Measurements from ENCODE around the gene HEXD.
"Not testable (repeated sequence)": the region's sequence is repeated elsewhere in the genome, so short reads cannot be mapped to it uniquely, and the experiment has no call there.

Gene HEXD

DNA sequence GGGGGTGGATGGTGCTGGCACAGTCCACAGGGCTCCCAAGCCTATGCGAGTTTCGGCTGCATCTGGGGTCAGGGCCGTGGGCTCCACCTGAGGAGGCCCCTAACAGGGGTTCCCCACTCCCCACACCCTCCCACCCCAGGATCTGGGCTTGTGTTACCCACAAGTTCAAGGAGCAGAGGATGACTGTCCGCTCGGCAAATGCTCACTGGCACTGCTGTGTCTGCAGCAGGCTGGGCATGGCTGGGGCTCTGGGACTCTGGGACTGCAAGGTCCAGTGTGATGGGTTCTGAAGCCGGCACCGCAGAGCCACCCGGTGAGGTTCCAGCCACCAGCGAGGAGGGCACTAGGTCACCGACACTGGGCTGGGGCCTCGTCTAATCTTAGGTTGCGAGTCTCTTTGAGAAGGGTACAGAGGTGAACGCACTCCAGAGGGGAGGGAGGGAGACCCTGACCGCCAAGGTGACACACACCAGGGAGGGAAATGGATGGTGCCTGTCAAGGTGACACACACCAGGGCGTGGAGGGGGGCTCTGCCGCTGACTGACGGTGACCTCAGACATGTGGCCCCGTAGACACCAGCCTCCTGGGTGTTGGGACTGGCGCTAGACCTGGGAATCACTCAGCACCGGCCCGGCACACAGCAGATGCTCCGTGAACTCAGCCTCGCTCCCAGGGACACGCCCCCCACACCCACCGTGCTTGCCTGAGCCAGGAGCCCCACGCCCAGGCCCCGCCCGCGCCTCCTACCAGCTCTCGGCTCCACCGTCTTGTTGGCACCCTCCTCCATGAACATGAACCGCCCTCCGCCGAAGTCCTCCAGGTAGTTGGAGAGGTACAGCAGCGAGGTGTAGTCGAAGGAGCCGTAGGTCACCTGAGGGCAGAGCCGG lies 20.5 kb upstream of the HEXD start:
- DNase-seq, result no peak

DNA sequence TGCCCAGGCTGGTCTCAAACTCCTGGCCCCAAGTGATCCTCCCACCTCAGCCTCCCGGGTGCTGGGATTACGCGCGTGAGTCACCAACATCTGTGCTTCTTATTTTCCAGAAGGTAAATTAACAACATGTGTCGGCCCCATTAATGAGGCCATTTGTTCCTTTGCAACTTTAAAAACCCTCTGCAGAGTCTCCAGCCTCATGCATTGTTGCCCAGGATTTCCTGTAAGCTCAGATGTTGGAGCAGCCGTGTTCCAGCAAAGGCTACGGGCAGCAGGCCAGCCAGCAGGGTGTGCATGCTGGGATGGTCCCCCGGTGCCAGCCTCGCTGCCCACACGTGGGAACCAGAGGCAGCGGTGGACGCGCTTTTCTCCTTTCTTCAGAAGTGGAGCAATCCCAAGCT lies 19.1 kb upstream of the HEXD start:
- peak; percentile 76 to 84 for DNase-seq

- DNase-seq, result peak in 1 of 2 experiments; percentile 23
Observed at GRCh38 chr17:82399601-82400101, 18.5 kb upstream of the HEXD start.

GRCh38 chr17:82400206-82400605 lies 17.9 kb upstream of the HEXD start:
- peak; percentile 94 for DNase-seq

GRCh38 chr17:82400830-82401229 lies 17.3 kb upstream of the HEXD start:
- peak; percentile 87 to 92 for DNase-seq

DNA sequence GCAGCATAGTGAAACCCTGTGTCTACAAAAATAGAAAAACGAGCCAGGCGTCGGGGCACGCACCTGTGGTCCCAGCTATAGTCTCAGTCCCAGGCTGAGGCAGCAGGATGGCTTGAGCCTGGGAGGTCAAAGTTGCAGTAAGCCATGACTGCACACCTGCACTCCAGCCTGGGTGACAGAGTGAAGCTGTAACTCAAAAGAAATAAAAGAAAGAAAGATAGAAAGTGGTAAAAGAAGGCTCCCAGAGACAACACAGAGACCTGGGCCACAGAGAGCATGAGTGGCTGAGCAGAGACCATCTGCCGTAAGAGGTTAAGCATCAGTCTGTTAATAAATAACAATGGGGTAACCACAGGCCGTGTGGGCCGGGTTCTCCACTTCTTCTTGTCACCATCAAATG lies 15.3 kb upstream of the HEXD start:
- DNase-seq, result no peak

DNA sequence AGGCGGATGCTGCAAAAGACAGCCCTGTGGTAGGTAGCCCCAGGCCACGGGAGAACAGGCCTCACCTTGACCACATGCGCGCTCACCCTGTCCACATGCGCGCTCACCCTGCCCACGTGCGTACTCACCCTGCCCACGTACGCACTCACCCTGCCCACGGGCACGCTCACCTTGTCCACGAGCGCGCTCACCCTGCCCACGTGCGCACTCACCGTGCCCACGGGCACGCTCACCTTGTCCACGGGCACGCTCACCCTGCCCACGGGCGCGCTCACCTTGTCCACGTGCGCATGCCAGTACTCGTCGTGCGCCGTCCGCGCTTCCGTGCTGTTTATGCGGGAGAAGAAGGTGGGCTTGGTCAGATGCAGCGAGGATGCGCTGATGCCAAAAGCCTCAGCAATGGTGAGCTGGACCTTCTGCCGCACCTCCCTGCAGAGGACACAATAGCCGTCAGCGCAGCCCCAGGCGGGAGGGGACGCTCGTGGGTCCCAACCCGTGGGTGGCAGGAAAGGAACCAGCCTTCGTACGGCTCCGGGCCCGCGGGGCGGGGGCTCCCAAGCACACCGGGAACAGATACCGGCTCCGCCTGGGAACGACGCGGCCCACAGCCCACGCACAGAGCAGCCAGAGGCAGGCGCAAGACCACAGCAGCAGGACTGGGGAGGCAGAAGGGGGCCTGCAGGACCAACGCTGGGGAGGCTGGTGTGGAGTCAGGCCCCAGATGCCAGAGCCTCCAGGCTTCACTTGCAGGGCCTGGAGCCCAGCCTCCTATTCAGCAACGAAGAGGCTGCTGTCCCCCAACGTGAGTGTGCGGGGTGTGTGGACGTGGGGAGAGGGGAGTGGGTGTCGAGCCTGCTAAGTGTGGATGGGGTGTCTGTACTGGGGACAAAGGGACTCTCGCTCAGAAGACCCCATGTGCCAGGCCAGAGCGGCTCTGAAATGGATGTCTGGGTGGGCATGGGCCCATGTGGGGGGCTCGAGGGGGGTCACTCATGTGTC lies 14.2 kb upstream of the HEXD start:
- DNase-seq, result no peak

DNA sequence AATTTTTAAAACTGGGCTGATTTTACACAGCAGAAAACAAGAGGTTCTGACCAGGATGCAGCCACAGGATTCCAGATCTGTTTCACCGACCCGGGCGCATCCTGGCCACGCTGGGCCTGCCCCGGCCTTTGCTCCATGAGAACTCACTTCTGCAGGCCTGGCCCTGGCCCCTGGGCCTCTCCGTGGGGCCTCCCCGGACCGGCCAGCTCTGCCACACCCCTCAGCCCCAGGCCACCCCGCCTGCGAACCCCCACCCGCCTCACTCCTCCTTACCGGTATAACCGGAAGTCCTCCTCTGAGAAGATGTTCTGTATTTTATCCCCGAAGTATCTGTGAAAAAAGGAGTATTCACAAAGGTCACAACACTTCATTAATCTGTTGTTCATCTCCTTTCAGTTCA lies 13.1 kb upstream of the HEXD start:
- no peak for DNase-seq

DNA sequence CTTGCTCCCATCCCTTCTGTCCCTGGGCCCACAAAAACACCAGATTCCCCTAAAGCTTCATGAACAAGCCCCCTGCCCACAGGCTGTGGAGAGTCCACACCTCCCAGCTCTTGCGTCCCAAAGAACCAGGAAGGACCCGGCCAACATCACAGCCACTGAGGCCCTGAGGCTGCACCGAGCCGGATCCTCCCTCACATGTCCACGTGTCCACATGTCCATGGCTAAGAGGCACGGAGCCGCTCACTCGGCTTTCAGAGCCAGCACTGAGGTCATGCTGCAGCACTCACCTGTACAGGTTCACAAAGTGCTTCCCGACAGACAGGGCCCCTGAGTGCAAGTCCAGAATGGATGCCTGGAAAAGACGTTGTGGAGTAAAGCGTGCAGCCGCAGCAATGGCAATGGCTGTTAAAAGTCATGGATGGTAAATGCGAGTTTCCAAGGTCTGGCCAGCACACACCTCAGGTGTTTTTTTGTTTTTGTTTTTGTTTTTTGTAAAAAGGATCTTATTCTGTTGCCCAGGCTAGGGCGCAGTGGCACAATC lies 11.9 kb upstream of the HEXD start:
- DNase-seq, result no peak

DNA sequence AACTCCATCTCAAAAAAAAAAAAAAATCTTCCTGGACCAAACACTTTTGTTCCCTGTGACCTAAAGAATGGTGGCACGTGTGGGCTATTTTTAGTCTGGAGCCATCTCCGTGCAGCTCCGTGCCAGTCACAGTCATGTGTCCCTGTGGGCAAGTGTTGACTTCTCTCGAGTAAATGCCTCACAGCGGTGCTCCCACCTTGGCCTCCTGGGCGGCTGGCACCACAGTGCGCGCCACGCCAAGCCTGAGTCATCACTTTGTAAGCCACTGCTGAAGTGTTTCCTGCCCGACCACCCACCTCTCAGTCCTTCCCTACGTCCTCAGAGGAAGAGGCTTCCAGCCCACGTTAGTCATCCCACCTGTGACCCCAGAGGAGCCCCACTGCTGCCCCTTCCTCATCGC lies 10.9 kb upstream of the HEXD start:
- DNase-seq, result no peak

DNA sequence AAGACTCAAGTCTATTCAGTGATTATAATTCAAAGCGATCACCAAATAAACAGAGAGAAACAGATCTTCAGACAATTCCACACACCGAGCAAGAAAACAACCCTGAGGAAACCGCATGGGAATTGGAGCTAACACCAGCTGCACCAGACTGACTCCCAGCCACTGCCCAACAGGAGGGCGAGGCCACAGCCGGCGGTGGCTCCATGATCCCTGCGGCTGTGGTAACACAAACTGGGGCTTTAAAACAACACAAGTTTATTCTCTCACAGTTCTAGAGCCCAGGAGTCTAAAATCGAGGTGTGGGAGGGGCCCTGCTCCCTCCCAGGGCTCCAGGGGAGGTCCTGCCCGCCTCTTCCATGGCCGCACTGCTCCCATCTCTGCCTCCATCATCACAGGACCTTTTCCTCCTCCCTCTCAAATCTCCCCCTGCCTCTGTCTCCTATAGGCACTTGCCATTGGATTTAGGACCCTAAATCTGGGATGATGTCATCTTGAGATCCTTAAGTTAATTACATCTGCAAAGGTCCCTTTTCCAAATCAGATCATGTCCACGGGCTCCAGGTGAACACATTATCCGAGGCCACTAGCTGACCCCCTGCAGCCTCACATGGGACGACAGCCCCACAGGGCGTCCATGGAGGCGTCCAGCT lies 9.7 kb upstream of the HEXD start:
- DNase-seq, result no peak

DNA sequence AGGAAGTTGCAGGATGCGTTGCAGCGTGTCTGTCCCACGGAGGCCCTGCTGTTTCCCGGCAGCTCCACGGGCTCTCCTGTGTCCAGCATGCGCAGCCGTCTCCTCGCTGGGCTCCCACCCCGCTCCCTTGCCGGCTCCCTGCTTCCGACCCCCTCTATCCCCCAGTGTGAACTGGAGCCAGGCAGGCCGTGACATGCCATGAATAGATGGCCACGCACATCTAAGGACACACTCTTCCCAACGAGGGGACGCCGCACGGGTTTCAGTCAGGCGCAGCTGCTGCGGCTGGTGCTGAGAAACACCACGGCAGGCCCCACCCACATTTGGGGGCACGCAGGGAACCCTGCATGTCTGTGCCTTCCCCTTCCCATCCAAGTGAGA lies 9.2 kb upstream of the HEXD start:
- DNase-seq, result no peak

GRCh38 chr17:82410014-82410716 lies 8.0 kb upstream of the HEXD start:
- no peak for DNase-seq

GRCh38 chr17:82411396-82412053 lies 6.6 kb upstream of the HEXD start:
- DNase-seq, result no peak

DNA sequence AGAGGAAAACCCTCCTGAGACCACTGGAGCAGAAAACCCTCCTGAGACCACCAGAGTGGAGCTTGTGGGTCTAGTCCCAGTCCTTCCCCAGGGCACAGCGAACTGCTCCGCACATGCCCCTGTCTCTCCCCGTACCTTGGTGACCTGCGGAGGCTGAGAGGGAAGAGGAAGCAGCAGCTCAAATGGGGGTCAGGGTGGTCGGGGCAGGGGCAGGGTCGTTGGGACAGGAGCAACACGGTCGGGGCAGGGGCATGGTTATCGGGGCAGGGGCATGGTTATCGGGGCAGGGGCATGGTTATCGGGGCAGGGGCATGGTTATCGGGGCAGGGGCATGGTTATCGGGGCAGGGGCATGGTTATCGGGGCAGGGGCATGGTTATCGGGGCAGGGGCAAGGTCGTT lies 6.1 kb upstream of the HEXD start:
- not testable (repeated sequence) for DNase-seq

DNA sequence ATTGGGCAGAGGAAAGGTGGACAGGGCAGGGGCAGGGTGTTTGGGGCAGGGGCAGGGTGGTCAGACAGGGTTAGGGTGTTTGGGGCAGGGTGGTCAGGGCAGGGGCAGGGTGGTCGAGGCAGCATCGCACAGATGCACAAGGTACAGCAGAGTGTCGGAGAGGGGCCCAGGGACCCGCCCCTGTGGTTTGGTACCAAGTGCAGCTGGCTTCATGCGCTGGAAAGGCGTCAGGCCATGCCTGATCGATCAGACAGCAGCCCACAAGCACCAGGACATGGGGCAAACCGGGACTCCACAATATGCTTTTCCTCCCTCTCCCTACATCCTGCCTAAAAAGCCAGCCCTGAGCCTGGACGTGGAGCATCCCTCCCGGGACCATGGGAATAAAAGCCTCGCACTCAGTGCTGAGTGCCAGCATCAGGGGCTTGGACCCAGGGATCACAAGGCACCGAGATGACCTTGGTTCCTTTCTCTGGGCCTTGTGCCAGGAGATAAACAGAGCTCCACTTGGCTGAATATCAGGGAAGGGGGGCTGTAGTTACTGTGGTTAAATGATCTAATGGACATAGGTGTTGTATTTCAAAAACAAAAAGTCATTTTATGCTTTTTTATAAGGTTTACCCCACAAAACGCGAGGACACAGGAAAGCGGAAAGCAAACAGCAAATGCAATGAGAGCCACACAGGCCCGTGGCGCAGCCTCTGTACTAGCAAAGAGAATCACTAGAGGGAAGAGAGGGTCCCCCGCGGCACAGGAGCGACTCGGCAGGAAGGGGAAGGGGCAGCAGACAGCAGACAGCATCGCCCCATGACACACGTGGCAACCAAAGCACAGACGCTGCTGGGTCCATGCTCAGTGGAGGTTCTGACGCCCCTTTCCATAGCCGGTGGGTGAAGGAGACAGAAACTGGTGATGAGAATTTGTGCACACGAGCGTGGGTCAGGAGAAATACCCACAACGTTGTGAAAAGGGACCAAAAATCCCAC lies 5.3 kb upstream of the HEXD start:
- DNase-seq, result no peak

- DNase-seq, result peak; percentile 81 to 87
Observed at GRCh38 chr17:82414548-82415281, 3.4 kb upstream of the HEXD start.

- DNase-seq, result no peak
Observed at GRCh38 chr17:82415336-82415735, 2.8 kb upstream of the HEXD start.

DNA sequence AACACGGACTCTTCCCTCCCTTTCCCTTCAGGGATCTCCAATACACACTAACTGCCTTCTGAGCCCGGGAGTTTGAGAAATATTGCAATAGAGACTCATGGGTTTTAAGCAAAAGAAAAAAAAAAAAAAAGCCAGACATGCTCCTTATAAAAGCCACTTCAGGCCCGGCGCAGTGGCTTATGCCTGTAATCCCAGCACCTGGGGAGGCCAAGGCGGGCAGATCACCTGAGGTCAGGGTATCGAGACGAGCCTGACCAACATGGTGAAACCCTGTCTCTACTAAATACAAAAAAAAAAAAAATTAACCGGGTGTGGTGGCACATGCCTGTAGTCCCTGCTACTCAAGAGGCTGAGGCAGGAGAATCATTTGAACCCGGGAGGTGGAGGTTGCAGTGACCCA lies 2.4 kb upstream of the HEXD start:
- no peak for DNase-seq

GRCh38 chr17:82416264-82416663 lies 1.9 kb upstream of the HEXD start:
- DNase-seq, result no peak
